Subcutaneous adipose tissue (tissue), 4 donors: ENCODE measurements around the gene TAF6L. TPM values are rescaled to one million over a fixed set of nuclear protein-coding genes. Genes with fewer than 3 reads are reported as not detected.

Experiments used
- total RNA-seq, 4 donors: library from RNA; depleted of rRNA; stranded (reverse); fragments of >200 nt; gene quantifications; one replicate each; pipeline ENCODE4 v1.1.0, GENCODE V29; 2016
- TF ChIP-seq, protein P1 (sequence below): fragments of 450-650 bp; IDR thresholded peaks from one replicate; pipeline ENCODE4 v1.5.1; 2016; ENCODE audit warnings: low read depth, mild to moderate bottlenecking, control low read depth, antibody characterized with exemption, moderate library complexity

The TAF6L gene
- total RNA-seq, 4 donors from 2014 or later: 12.1 to 25.8 (median 15.6) TPM

DNA sequence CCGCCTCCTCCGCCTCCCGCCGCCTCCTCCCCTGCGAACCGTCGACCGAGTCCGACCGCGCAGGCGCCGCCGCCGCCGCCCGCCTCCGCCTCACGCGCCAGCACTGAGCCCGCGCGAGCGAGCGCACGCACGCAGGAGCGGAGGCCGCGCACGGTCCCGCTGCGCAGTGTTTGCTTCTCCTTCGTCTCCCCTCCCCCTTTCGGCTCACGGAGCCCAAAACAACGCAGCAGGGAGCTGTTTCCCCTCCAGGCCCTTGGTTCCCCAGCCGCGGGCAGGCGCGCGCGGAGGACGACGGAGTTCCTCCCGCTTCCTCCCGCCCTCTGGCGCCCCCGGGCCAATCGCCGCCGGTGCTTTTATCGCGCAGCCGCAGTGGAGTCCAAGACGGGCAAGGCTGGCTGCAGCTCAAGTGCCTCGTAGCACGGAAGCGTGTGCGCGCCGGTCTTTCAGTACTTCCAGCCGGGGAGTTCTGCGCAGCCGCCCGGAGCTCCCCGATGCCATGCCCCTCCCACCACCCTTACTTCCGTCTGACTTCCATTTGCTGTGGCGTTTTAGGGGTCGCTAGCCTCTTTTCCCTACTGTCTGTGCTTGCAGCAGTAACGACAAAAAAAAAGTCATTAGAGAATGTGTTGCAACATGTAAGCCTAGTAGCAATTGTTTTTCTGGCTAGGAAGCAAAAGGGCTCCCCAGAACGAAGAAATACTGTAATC lies 43.9 kb upstream of the TAF6L start, which contains the start of gene HNRNPUL2:
TSS of gene HNRNPUL2 (minus strand) at position 293 of the 707 bp plus-strand sequence. CDS start 301 bp downstream, outside the sequence.
- TF ChIP-seq, protein P1, sequence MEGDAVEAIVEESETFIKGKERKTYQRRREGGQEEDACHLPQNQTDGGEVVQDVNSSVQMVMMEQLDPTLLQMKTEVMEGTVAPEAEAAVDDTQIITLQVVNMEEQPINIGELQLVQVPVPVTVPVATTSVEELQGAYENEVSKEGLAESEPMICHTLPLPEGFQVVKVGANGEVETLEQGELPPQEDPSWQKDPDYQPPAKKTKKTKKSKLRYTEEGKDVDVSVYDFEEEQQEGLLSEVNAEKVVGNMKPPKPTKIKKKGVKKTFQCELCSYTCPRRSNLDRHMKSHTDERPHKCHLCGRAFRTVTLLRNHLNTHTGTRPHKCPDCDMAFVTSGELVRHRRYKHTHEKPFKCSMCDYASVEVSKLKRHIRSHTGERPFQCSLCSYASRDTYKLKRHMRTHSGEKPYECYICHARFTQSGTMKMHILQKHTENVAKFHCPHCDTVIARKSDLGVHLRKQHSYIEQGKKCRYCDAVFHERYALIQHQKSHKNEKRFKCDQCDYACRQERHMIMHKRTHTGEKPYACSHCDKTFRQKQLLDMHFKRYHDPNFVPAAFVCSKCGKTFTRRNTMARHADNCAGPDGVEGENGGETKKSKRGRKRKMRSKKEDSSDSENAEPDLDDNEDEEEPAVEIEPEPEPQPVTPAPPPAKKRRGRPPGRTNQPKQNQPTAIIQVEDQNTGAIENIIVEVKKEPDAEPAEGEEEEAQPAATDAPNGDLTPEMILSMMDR: no peak

- TF ChIP-seq, protein P1: no peak
Observed at GRCh38 chr11:62727872-62728170, 43.4 kb upstream of the TAF6L start.

- TF ChIP-seq, protein P1: no peak
Observed at GRCh38 chr11:62728171-62728988, 42.8 kb upstream of the TAF6L start, which contains the start of gene TTC9C. Gene TTC9C, plus strand, starts transcription at chr11:62728486. Its CDS starts 363 bp downstream, at chr11:62728849.

DNA sequence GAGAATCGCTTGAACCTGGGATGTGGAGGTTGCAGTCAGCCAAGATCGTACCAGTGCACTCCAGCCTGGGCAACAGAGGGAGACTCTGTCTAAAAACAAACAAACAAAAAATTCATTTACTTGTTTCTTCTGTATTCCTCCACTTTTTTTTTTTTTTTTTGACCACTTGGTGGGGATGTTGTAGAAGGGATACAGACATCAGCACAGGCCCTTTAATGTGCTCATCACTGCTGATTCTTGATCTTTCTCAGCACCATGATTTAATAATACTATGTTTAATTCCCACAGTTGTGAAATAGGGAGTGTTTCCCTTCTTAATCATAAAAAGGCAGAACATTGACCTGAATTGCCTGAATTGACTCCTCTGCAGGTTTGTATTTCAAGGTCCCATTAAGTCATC lies 38.4 kb upstream of the TAF6L start:
- TF ChIP-seq, protein P1: no peak

DNA sequence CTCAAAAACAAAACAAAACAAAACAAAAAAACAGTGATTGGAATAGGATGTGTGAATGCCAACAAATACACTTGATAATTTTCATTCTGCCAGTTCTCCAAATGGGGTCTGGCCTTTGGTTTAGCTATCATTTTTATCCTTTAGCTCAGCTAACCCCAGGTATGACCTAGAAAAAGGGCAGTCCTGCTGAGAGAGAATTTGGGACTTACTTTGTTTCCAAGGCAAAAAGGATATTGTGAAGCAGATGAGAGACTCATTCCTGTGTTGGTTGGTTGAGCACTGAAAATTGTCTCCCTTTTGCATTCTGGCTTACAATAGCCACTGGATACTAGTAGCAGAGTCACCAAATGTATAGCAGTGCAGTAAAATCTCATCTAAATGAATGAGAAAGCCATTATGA lies 34.0 kb upstream of the TAF6L start:
- TF ChIP-seq, protein P1: no peak

GRCh38 chr11:62747475-62748160 lies 23.6 kb upstream of the TAF6L start:
- TF ChIP-seq, protein P1: no peak
